HepG2 (cell line): ENCODE data around the gene SEPHS2. TPM values are rescaled to one million over a fixed set of nuclear protein-coding genes. Genes with fewer than 3 reads are reported as not detected.

Source experiments
- DPF2 ChIP-seq: sonication (generic); formaldehyde crosslinking; IDR thresholded peaks from 2 replicates; pipeline ENCODE4 v1.4.0; 2020; ENCODE audit warnings: mild to moderate bottlenecking, low read depth, missing genetic modification reagents, borderline replicate concordance
- ETV5 ChIP-seq: IDR thresholded peaks from 2 replicates; pipeline ENCODE4 v1.6.1; 2018; ENCODE audit warnings: missing biosample characterization, missing genetic modification reagents, inconsistent platforms, borderline replicate concordance
- HDAC1 ChIP-seq: sonication (generic); formaldehyde crosslinking; IDR thresholded peaks from 2 replicates; pipeline ENCODE4 v1.5.1; 2020; ENCODE audit warnings: mild to moderate bottlenecking, missing genetic modification reagents
- IKZF4 ChIP-seq: sonication (generic); formaldehyde crosslinking; IDR thresholded peaks from 2 replicates; pipeline ENCODE4 v1.5.1; 2020; ENCODE audit warnings: borderline replicate concordance, mild to moderate bottlenecking, low read depth, missing genetic modification reagents; ENCODE audit errors: not compliant biosample characterization
- KAT8 ChIP-seq: IDR thresholded peaks from 2 replicates; pipeline ENCODE4 v1.6.1; 2016; ENCODE audit warnings: missing genetic modification reagents, missing compliant biosample characterization
- MAZ ChIP-seq, 2 experiments: sonication (generic) in 1 of 2; formaldehyde crosslinking in 1 of 2; IDR thresholded peaks; 2 replicates each; pipeline versions ENCODE4 v1.5.0 to v1.6.1; 2012 to 2020; ENCODE audit warnings: low read depth in 2 of 2, mild to moderate bottlenecking in 2 of 2, borderline replicate concordance in 1 of 2, improper control_type of control experiment in 1 of 2, low read length in 1 of 2, missing genetic modification reagents in 1 of 2, moderate library complexity in 1 of 2
- NFKB2 ChIP-seq: sonication (generic); formaldehyde crosslinking; IDR thresholded peaks from 2 replicates; pipeline ENCODE4 v1.4.0; 2020; ENCODE audit warnings: missing genetic modification reagents, borderline replicate concordance
- RBFOX2 ChIP-seq: fragments of 200-400 bp; formaldehyde crosslinking; IDR thresholded peaks from 2 replicates; pipeline ENCODE4 v1.6.1; 2017; ENCODE audit warnings: low read depth, mild to moderate bottlenecking, low read length
- RXRA ChIP-seq: sonication (generic); formaldehyde crosslinking; IDR thresholded peaks from 2 replicates; pipeline ENCODE4 v1.5.1; 2020; ENCODE audit warnings: missing genetic modification reagents
- TBX2 ChIP-seq: sonication (generic); formaldehyde crosslinking; IDR thresholded peaks from 2 replicates; pipeline ENCODE4 v1.5.0; 2020; ENCODE audit warnings: missing genetic modification reagents, mild to moderate bottlenecking, borderline replicate concordance
- ZNF713 ChIP-seq: sonication (generic); formaldehyde crosslinking; IDR thresholded peaks from 2 replicates; pipeline ENCODE4 v1.4.0; 2020; ENCODE audit warnings: mild to moderate bottlenecking, missing genetic modification reagents
- ZNF766 ChIP-seq: sonication (generic); formaldehyde crosslinking; IDR thresholded peaks from 2 replicates; pipeline ENCODE4 v1.5.0; 2020; ENCODE audit warnings: missing genetic modification reagents, borderline replicate concordance
- polyA plus RNA-seq, 8 experiments: library from polyadenylated mRNA; depleted of rRNA in 3 of 8; stranded (reverse) in 7 of 8; unstranded in 1 of 8; fragments of >200 nt; fragmentation: Illumina TruSeq in 4 of 8; extraction: Trizol in 4 of 8; gene quantifications; 2 replicates each; pipeline versions ENCODE4 v1.2.1 to v1.2.3, GENCODE V29; 2011 to 2016; ENCODE audit warnings: low read depth in 4 of 8, missing spikeins in 1 of 8, mixed read lengths in 1 of 8; ENCODE audit not compliant: insufficient read depth in 1 of 8
- total RNA-seq, 5 experiments: library from RNA; depleted of rRNA; stranded (reverse); fragments of >200 nt; fragmentation: Illumina TruSeq; extraction: Trizol; gene quantifications; 2 replicates each; pipeline ENCODE4 v1.2.3, GENCODE V29; 2016; ENCODE audit warnings: low read depth in 1 of 5
- TF ChIP-seq, protein P1 (sequence below): sonication (generic); formaldehyde crosslinking; IDR thresholded peaks from 2 replicates; pipeline ENCODE4 v1.5.1; 2020; ENCODE audit warnings: missing genetic modification reagents, mild to moderate bottlenecking, borderline replicate concordance
- TF ChIP-seq, protein P2 (sequence below): sonication (generic); formaldehyde crosslinking; IDR thresholded peaks from 2 replicates; pipeline ENCODE4 v1.4.0; 2020; ENCODE audit warnings: low read depth, missing genetic modification reagents
- TF ChIP-seq, protein P3 (sequence below): sonication (generic); formaldehyde crosslinking; IDR thresholded peaks from 2 replicates; pipeline ENCODE4 v1.4.0; 2020; ENCODE audit warnings: missing genetic modification reagents

The SEPHS2 gene
- total and polyA plus RNA-seq, 2 of the 13 experiments (the other 11 are each of a cell fraction or from before 2014, with no cell fraction given) = 20.7 to 127 TPM

DNA sequence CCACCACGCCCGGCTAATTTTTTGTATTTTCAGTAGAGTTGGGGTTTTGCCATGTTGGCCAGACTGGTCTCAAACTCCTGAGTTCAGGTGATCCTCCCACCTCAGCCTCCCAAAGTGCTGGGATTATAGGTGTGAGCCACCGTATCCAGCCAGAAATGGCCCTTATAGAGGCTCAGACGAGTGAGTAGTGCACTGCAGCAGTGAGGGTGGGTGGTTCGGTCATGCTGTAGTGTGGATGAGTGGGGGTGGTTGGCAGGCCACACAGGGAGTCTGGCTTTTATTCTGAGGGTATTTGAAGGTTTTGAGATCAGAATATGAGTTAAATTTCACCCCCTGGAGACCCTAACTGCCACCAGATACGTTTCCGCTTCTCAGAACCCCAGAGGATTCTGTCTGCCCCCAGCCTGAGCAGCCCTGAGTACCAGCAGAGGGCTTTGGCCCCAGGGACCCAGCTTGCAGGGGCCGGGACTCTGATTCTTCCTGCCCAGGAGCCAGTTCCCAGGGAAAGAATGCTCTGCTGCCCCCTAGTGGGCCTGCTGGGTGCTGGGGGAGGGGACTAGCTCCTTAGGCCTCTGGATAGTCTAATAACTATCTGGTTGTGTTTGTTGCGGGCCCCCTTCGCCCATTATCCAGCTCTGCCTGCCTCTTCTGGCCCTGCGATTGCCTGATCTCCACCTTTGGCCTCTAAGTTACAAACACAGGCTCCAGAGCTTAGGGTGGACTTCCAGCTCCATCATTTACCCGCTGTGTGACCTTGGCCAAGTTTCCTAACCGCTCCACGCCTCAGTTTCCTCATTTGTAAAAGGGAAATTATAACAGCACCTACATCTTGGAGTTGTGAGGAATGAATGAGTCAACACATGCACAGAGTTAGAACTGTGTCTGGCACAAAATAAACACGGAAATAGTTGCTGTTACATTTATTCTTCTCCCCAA lies 36.3 kb downstream of the SEPHS2 start (continued):
- peak; percentile 71 for TF ChIP-seq ETV5 (CRISPR knock-in tag)
- TF ChIP-seq KAT8 = peak; percentile 79
- no peak for TF ChIP-seq IKZF4 (CRISPR knock-in tag)
- TF ChIP-seq, protein P1, sequence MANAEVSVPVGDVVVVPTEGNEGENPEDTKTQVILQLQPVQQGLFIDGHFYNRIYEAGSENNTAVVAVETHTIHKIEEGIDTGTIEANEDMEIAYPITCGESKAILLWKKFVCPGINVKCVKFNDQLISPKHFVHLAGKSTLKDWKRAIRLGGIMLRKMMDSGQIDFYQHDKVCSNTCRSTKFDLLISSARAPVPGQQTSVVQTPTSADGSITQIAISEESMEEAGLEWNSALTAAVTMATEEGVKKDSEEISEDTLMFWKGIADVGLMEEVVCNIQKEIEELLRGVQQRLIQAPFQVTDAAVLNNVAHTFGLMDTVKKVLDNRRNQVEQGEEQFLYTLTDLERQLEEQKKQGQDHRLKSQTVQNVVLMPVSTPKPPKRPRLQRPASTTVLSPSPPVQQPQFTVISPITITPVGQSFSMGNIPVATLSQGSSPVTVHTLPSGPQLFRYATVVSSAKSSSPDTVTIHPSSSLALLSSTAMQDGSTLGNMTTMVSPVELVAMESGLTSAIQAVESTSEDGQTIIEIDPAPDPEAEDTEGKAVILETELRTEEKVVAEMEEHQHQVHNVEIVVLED (CRISPR knock-in tag) = 0 out of 2 replicates have a peak, but pooled peaks have one; percentile 59
- TF ChIP-seq ZNF766 (CRISPR knock-in tag) = peak; percentile 53; the same call in 1 of the 2 replicates
- 0 out of 2 replicates have a peak, but pooled peaks have one; percentile 15 for TF ChIP-seq RBFOX2
- TF ChIP-seq DPF2 (CRISPR knock-in tag) = no peak
- TF ChIP-seq TBX2 (CRISPR knock-in tag) = 0 out of 2 replicates have a peak, but pooled peaks have one; percentile 21
- peak; percentile 64; the same call in 1 of the 2 replicates for TF ChIP-seq HDAC1 (CRISPR knock-in tag)
- TF ChIP-seq, protein P2, sequence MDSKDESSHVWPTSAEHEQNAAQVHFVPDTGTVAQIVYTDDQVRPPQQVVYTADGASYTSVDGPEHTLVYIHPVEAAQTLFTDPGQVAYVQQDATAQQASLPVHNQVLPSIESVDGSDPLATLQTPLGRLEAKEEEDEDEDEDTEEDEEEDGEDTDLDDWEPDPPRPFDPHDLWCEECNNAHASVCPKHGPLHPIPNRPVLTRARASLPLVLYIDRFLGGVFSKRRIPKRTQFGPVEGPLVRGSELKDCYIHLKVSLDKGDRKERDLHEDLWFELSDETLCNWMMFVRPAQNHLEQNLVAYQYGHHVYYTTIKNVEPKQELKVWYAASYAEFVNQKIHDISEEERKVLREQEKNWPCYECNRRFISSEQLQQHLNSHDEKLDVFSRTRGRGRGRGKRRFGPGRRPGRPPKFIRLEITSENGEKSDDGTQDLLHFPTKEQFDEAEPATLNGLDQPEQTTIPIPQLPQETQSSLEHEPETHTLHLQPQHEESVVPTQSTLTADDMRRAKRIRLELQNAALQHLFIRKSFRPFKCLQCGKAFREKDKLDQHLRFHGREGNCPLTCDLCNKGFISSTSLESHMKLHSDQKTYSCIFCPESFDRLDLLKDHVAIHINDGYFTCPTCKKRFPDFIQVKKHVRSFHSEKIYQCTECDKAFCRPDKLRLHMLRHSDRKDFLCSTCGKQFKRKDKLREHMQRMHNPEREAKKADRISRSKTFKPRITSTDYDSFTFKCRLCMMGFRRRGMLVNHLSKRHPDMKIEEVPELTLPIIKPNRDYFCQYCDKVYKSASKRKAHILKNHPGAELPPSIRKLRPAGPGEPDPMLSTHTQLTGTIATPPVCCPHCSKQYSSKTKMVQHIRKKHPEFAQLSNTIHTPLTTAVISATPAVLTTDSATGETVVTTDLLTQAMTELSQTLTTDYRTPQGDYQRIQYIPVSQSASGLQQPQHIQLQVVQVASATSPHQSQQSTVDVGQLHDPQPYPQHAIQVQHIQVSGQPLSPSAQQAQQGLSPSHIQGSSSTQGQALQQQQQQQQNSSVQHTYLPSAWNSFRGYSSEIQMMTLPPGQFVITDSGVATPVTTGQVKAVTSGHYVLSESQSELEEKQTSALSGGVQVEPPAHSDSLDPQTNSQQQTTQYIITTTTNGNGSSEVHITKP (CRISPR knock-in tag) = peak; percentile 59; the same call in 1 of the 2 replicates
- peak; percentile 78; the same call in 1 of the 2 replicates for TF ChIP-seq NFKB2
- peak; percentile 75 for TF ChIP-seq MAZ (IDR thresholded peaks at IDR 0.05; ENCODE audit: borderline replicate concordance, low read depth, low read length)
- peak; percentile 54; the same call in 1 of the 2 replicates for TF ChIP-seq MAZ (CRISPR knock-in tag; IDR thresholded peaks at IDR 0.05; ENCODE audit: low read depth)
- 0 out of 2 replicates have a peak, but pooled peaks have one; percentile 31 for TF ChIP-seq RXRA
- TF ChIP-seq, protein P3, sequence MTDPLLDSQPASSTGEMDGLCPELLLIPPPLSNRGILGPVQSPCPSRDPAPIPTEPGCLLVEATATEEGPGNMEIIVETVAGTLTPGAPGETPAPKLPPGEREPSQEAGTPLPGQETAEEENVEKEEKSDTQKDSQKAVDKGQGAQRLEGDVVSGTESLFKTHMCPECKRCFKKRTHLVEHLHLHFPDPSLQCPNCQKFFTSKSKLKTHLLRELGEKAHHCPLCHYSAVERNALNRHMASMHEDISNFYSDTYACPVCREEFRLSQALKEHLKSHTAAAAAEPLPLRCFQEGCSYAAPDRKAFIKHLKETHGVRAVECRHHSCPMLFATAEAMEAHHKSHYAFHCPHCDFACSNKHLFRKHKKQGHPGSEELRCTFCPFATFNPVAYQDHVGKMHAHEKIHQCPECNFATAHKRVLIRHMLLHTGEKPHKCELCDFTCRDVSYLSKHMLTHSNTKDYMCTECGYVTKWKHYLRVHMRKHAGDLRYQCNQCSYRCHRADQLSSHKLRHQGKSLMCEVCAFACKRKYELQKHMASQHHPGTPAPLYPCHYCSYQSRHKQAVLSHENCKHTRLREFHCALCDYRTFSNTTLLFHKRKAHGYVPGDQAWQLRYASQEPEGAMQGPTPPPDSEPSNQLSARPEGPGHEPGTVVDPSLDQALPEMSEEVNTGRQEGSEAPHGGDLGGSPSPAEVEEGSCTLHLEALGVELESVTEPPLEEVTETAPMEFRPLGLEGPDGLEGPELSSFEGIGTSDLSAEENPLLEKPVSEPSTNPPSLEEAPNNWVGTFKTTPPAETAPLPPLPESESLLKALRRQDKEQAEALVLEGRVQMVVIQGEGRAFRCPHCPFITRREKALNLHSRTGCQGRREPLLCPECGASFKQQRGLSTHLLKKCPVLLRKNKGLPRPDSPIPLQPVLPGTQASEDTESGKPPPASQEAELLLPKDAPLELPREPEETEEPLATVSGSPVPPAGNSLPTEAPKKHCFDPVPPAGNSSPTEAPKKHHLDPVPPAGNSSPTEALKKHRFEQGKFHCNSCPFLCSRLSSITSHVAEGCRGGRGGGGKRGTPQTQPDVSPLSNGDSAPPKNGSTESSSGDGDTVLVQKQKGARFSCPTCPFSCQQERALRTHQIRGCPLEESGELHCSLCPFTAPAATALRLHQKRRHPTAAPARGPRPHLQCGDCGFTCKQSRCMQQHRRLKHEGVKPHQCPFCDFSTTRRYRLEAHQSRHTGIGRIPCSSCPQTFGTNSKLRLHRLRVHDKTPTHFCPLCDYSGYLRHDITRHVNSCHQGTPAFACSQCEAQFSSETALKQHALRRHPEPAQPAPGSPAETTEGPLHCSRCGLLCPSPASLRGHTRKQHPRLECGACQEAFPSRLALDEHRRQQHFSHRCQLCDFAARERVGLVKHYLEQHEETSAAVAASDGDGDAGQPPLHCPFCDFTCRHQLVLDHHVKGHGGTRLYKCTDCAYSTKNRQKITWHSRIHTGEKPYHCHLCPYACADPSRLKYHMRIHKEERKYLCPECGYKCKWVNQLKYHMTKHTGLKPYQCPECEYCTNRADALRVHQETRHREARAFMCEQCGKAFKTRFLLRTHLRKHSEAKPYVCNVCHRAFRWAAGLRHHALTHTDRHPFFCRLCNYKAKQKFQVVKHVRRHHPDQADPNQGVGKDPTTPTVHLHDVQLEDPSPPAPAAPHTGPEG (CRISPR knock-in tag) = peak; percentile 40; the same call in 1 of the 2 replicates
- TF ChIP-seq ZNF713 (CRISPR knock-in tag) = 0 out of 2 replicates have a peak, but pooled peaks have one; percentile 25
